Endothelial cell of umbilical vein (primary cell): ENCODE measurements around the gene CFTR.

Experiments
- CTCF ChIP-seq, 2 donors: IDR thresholded peaks; 1 replicate in 1 of 2; 2 replicates in 1 of 2; pipeline ENCODE4 v1.5.1; 2011; ENCODE audit warnings: low read length in 2 of 2, mild to moderate bottlenecking in 2 of 2, moderate library complexity in 2 of 2, control low read depth in 1 of 2, inconsistent platforms in 1 of 2, low read depth in 1 of 2; ENCODE audit not compliant: insufficient read depth in 1 of 2; ENCODE audit errors: extremely low read depth in 1 of 2
- EZH2 ChIP-seq: IDR thresholded peaks from 2 replicates; pipeline ENCODE4 v1.6.1; 2012; ENCODE audit warnings: borderline replicate concordance, low read depth, mild to moderate bottlenecking, moderate library complexity, low read length, inconsistent platforms; ENCODE audit not compliant: severe bottlenecking
- FOS ChIP-seq: IDR thresholded peaks from 2 replicates; pipeline ENCODE4 v1.6.1; 2011; ENCODE audit warnings: mild to moderate bottlenecking, low read length, moderate library complexity, borderline replicate concordance; ENCODE audit not compliant: insufficient read depth
- GATA2 ChIP-seq: IDR thresholded peaks from 2 replicates; pipeline ENCODE4 v1.7.0; 2011; ENCODE audit warnings: low read depth, mild to moderate bottlenecking, moderate library complexity, mixed read lengths, low read length; ENCODE audit not compliant: insufficient read length, insufficient read depth
- JUN ChIP-seq: IDR thresholded peaks from 2 replicates; pipeline ENCODE4 v1.6.1; 2011; ENCODE audit warnings: borderline replicate concordance, low read depth; ENCODE audit not compliant: insufficient read length, insufficient read depth
- MYC ChIP-seq: IDR thresholded peaks from one replicate; pipeline ENCODE4 v1.6.1; 2011; ENCODE audit warnings: mild to moderate bottlenecking, low read depth, low read length
- POLR2A ChIP-seq: IDR thresholded peaks from 2 replicates; pipeline ENCODE4 v1.6.1; 2012; ENCODE audit warnings: low read depth, mild to moderate bottlenecking, control low read depth, low read length
- POLR2AphosphoS5 ChIP-seq: IDR thresholded peaks from 2 replicates; pipeline ENCODE4 v1.6.1; 2012; ENCODE audit warnings: low read depth, mild to moderate bottlenecking, control low read depth, low read length, moderate library complexity; ENCODE audit not compliant: insufficient read depth
- TF ChIP-seq, protein P1 (sequence below): IDR thresholded peaks from 2 replicates; pipeline ENCODE4 v1.6.1; 2011; ENCODE audit not compliant: insufficient read depth, insufficient read length

DNA sequence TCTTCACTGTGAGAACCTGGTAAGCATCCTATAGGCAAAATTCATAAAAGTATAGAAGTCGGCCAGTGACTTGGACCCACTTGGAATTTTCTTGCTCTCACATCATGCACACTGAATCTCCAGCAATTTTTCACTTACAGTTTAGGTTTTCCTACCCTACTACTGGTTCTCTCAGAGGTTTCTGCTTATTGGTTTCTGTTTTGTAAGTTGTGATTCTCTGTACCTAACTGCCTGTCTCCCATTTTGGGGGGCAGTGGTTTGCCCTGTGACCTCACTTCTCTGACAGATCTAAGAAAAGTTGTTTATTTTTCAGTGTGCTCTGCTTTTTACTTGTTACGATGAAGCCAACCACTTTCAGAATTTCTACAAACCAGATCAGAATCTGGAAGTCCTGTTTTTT lies 158.1 kb downstream of the CFTR start:
- TF ChIP-seq CTCF (IDR thresholded peaks at IDR 0.05; ENCODE audit: extremely low read depth in 1 of 2, insufficient read depth in 1 of 2, low read depth in 1 of 2, low read length in 2 of 2) (no peak), POLR2A (no peak), MYC (no peak), JUN (no peak), POLR2AphosphoS5 (no peak), EZH2 (no peak), FOS (no peak), GATA2 (no peak)
- TF ChIP-seq, protein P1, sequence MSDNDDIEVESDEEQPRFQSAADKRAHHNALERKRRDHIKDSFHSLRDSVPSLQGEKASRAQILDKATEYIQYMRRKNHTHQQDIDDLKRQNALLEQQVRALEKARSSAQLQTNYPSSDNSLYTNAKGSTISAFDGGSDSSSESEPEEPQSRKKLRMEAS: no peak
